MM.1S (cell line): ENCODE data around the gene LATS1.

Experiments used
- DNase-seq: peaks from one replicate; pipeline ENCODE4 v3.0.0-alpha.2; 2015
- H2AFZ ChIP-seq: fragments of 300-600 bp; sonication (generic); 2 replicates; pipeline ENCODE4 v1.6.0; 2016; ENCODE audit warnings: antibody characterized with exemption, low read length
- H3F3A ChIP-seq: fragments of 300-600 bp; sonication (generic); 2 replicates; pipeline ENCODE4 v1.6.1; 2016; ENCODE audit warnings: mild to moderate bottlenecking, antibody characterized with exemption, low read length, moderate library complexity, mixed read lengths; ENCODE audit not compliant: insufficient read depth
- H3K27ac ChIP-seq: fragments of 300-600 bp; sonication (generic); 2 replicates; pipeline ENCODE4 v1.5.1; 2016; ENCODE audit warnings: mild to moderate bottlenecking, low read length
- H3K27me3 ChIP-seq: fragments of 300-600 bp; sonication (generic); replicated peaks from 2 replicates; pipeline ENCODE4 v1.6.0; 2016; ENCODE audit warnings: low read length; ENCODE audit not compliant: insufficient read depth
- H3K36me3 ChIP-seq: fragments of 300-600 bp; sonication (generic); replicated peaks from 2 replicates; pipeline ENCODE4 v1.6.1; 2016; ENCODE audit warnings: mild to moderate bottlenecking, low read length, mixed read lengths; ENCODE audit not compliant: insufficient read depth
- H3K4me1 ChIP-seq: fragments of 300-600 bp; sonication (generic); 2 replicates; pipeline ENCODE4 v1.6.1; 2016; ENCODE audit warnings: low read length, mixed read lengths
- H3K4me2 ChIP-seq: fragments of 300-600 bp; sonication (generic); 2 replicates; pipeline ENCODE4 v1.6.0; 2016; ENCODE audit warnings: low read depth, low read length
- H3K4me3 ChIP-seq: fragments of 300-600 bp; sonication (generic); 2 replicates; pipeline ENCODE4 v1.5.1; 2016; ENCODE audit warnings: low read length, mixed read lengths
- H3K79me2 ChIP-seq: fragments of 300-600 bp; sonication (generic); 2 replicates; pipeline ENCODE4 v1.6.1; 2016; ENCODE audit warnings: mixed run types, low read length, mixed read lengths
- H3K9ac ChIP-seq: fragments of 300-600 bp; sonication (generic); 2 replicates; pipeline ENCODE4 v1.6.1; 2016; ENCODE audit warnings: low read length, mixed read lengths
- H3K9me2 ChIP-seq: fragments of 300-600 bp; sonication (generic); replicated peaks from 2 replicates; pipeline ENCODE4 v1.6.1; 2016; ENCODE audit warnings: mild to moderate bottlenecking, low read length, mixed read lengths; ENCODE audit not compliant: insufficient read depth
- H3K9me3 ChIP-seq: fragments of 300-600 bp; sonication (generic); replicated peaks from 2 replicates; pipeline ENCODE4 v1.6.1; 2016; ENCODE audit warnings: mild to moderate bottlenecking, low read length, mixed read lengths; ENCODE audit not compliant: insufficient read depth
- H4K20me1 ChIP-seq: fragments of 300-600 bp; sonication (generic); 2 replicates; pipeline ENCODE4 v1.6.1; 2016; ENCODE audit warnings: mild to moderate bottlenecking, low read length, moderate library complexity, mixed read lengths; ENCODE audit not compliant: insufficient read depth
- EZH2 ChIP-seq: fragments of 300-600 bp; sonication (generic); optimal IDR thresholded peaks from 2 replicates; pipeline ENCODE3; 2017; ENCODE audit warnings: low read depth, mild to moderate bottlenecking, antibody characterized with exemption, low read length, mixed read lengths
- EZH2phosphoT487 ChIP-seq: fragments of 300-600 bp; sonication (generic); IDR thresholded peaks from 2 replicates; pipeline ENCODE4 v1.6.1; 2018; ENCODE audit warnings: antibody characterized with exemption, low read length
- TF ChIP-seq, protein P1 (sequence below): fragments of 300-600 bp; sonication (generic); IDR thresholded peaks from 2 replicates; pipeline ENCODE4 v1.5.1; 2016; ENCODE audit warnings: antibody characterized with exemption, low read length, mixed read lengths

Gene LATS1

DNA sequence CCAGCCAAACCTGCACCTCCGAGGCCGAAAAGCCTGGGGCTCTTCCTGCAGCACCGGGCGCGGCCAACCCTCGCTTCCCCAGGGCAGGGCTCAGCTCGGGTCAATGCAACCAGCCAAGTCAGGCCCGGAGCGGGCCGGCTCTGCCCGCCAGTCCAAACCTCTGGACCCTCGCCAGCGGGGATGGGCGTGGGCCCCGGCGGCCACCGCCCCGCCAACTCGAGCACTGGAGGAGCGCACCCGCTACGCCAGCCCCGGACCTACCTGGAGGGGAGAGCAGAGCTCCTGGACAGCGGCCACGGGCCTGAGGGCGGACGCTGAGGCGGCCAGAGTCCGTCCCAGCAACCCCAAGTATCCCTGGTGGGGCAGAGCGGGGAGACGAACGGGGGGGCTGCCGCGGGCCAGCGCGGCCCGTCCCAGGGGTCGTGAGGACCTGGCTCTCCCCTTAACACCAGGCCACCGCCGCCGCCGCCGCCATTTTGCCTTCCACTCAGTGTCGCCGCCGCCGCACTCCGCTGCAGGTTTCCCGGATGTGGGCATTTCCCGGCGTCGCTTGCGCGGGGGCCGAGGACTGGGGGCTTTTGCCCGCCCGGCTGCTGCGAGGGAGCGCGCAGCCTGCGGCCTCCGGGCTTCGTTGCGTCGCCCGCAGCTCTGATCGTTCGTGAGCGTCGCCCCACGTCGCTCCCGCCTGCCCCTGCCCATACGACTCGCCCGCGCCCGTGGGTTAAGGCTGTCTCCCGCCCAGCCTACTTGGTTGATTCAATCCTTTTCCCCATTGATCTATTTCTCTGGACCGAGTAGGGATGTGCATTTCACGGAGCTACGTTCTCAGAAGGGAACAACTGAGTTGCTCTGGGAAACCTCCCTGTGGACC is at the start of gene LATS1:
Gene LATS1 (minus strand): TSS at position 514 of the 871 bp plus-strand sequence. CDS start 15,975 bp downstream, outside the sequence.
- peak within 1 kb of the TSS; percentile 69; the same call in 1 of the 2 replicates for H3K27ac ChIP-seq
- no peak for TF ChIP-seq EZH2
- TF ChIP-seq, protein P1, sequence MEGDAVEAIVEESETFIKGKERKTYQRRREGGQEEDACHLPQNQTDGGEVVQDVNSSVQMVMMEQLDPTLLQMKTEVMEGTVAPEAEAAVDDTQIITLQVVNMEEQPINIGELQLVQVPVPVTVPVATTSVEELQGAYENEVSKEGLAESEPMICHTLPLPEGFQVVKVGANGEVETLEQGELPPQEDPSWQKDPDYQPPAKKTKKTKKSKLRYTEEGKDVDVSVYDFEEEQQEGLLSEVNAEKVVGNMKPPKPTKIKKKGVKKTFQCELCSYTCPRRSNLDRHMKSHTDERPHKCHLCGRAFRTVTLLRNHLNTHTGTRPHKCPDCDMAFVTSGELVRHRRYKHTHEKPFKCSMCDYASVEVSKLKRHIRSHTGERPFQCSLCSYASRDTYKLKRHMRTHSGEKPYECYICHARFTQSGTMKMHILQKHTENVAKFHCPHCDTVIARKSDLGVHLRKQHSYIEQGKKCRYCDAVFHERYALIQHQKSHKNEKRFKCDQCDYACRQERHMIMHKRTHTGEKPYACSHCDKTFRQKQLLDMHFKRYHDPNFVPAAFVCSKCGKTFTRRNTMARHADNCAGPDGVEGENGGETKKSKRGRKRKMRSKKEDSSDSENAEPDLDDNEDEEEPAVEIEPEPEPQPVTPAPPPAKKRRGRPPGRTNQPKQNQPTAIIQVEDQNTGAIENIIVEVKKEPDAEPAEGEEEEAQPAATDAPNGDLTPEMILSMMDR: no peak
- no peak for TF ChIP-seq EZH2phosphoT487
- H3K9me3 ChIP-seq: no peaks in the 10 kb centered on the region
- no peaks in the 10 kb centered on the region for H3K9me2 ChIP-seq
- peak within 1 kb of the TSS; percentile 93 for H3K4me2 ChIP-seq
- H3K36me3 ChIP-seq: no peaks in the 10 kb centered on the region
- H3K79me2 ChIP-seq: peaks cover 48% of the 10 kb centered on the region
- H3K4me1 ChIP-seq: no peaks in the 10 kb centered on the region
- H4K20me1 ChIP-seq: no peaks in the 10 kb centered on the region
- H3K4me3 ChIP-seq: peak within 1 kb of the TSS; percentile 79
- peak within 1 kb of the TSS; percentile 87 for H2AFZ ChIP-seq
- H3F3A ChIP-seq: 0 out of 2 replicates have a peak, but pooled peaks cover 2% of the 10 kb centered on the region
- H3K9ac ChIP-seq: peak within 1 kb of the TSS; percentile 90
- DNase-seq: peak; percentile 72
- no peaks in the 10 kb centered on the region for H3K27me3 ChIP-seq

DNA sequence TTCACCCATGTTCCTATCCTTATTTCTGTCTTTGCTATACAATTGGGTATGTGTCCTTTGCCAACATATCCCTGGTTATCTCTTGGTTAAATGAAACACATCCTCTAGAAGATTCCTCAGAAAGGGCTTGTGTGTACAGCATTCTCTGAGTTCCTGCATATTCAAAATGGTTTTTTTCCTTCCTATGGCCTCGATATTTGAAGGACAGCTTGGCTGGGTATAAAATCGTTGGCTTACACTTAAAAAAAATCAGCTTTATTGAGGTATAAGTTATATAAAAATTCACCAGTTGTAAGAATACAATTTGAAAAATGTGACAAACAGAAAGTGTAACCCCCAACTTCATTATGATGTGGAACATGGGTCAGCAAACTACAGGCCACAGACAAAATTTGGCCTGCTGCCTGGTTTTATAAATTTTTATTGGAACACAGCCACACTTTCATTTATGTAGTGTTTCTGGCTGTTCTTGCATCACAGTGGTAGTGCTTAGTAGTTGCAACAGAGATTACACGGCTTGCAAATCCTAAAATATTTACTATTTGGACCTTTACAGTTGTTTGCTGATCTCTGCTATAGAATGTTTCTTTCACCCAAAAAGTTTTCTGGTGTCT is 48.4 kb upstream of the LATS1 start:
- Histone ChIP-seq H3K4me2 (no peak overlapping the region), H3K4me1 (no peaks in the 10 kb centered on the region), H2AFZ (no peak overlapping the region), H3K9ac (no peak overlapping the region), H3K79me2 (peaks cover 13% of the 10 kb centered on the region), H3K36me3 (no peaks in the 10 kb centered on the region), H3K27ac (no peak overlapping the region), H3K9me2 (no peaks in the 10 kb centered on the region), H3K9me3 (no peaks in the 10 kb centered on the region), H3K27me3 (no peaks in the 10 kb centered on the region), H3F3A (no peaks in the 10 kb centered on the region), H4K20me1 (no peaks in the 10 kb centered on the region), H3K4me3 (no peak overlapping the region)
- TF ChIP-seq EZH2 (no peak), EZH2phosphoT487 (no peak)
- TF ChIP-seq, protein P1: no peak
- no peak for DNase-seq

DNA sequence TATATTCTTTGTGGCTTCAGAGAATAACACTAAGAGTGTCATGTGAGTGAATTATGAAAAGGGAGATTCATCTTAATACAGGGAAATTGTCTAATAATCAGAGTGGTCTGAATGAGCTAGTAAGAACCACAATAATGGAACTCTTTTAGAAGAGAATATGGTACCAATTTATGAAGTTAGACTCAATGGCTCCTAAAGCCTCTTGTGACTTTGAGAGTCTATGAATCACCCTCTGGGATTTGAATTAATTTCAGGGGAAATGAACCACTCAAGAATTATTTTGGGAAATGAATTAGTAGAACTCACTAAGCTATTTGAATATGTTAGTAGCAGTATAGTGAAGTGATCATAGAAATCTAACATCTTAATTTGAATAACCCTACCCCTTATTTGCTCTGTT is 46.0 kb upstream of the LATS1 start:
- H3K27ac ChIP-seq: no peak overlapping the region
- no peaks in the 10 kb centered on the region for H3K27me3 ChIP-seq
- DNase-seq: no peak
- H4K20me1 ChIP-seq: no peaks in the 10 kb centered on the region
- H3K4me2 ChIP-seq: no peak overlapping the region
- no peak overlapping the region for H3K9ac ChIP-seq
- no peak overlapping the region for H2AFZ ChIP-seq
- H3K4me3 ChIP-seq: no peak overlapping the region
- H3K9me3 ChIP-seq: no peaks in the 10 kb centered on the region
- no peaks in the 10 kb centered on the region for H3K4me1 ChIP-seq
- H3K9me2 ChIP-seq: no peaks in the 10 kb centered on the region
- peaks cover 19% of the 10 kb centered on the region for H3K79me2 ChIP-seq
- TF ChIP-seq, protein P1: no peak
- no peaks in the 10 kb centered on the region for H3F3A ChIP-seq
- H3K36me3 ChIP-seq: no peaks in the 10 kb centered on the region
